GM12872 (cell line): ENCODE measurements around the gene CTNNA1.

Source experiments
- TF ChIP-seq, protein P1 (sequence below): IDR thresholded peaks from 3 replicates; pipeline ENCODE4 v1.5.1; 2011; ENCODE audit warnings: low read depth, mild to moderate bottlenecking, low read length, moderate library complexity; ENCODE audit not compliant: insufficient read depth

CTNNA1 gene

DNA sequence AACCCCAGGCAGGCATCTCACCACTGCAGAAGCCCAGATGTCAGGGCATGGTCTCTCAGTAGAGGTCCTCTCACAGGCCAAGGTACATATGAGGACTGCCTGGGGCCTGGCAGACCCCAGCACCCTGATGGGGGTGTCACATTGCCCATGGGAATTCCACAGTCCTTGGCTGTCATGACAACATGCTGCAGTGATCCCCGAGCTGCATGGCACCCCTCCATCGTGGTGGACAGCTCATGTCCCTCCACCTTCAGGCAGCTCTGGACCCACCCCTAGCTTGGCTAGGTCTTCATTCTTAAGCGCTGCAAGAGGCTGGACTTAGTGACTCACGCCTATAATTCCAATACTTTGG, 196.0 kb downstream of the CTNNA1 start:
- TF ChIP-seq, protein P1, sequence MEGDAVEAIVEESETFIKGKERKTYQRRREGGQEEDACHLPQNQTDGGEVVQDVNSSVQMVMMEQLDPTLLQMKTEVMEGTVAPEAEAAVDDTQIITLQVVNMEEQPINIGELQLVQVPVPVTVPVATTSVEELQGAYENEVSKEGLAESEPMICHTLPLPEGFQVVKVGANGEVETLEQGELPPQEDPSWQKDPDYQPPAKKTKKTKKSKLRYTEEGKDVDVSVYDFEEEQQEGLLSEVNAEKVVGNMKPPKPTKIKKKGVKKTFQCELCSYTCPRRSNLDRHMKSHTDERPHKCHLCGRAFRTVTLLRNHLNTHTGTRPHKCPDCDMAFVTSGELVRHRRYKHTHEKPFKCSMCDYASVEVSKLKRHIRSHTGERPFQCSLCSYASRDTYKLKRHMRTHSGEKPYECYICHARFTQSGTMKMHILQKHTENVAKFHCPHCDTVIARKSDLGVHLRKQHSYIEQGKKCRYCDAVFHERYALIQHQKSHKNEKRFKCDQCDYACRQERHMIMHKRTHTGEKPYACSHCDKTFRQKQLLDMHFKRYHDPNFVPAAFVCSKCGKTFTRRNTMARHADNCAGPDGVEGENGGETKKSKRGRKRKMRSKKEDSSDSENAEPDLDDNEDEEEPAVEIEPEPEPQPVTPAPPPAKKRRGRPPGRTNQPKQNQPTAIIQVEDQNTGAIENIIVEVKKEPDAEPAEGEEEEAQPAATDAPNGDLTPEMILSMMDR = no peak

DNA sequence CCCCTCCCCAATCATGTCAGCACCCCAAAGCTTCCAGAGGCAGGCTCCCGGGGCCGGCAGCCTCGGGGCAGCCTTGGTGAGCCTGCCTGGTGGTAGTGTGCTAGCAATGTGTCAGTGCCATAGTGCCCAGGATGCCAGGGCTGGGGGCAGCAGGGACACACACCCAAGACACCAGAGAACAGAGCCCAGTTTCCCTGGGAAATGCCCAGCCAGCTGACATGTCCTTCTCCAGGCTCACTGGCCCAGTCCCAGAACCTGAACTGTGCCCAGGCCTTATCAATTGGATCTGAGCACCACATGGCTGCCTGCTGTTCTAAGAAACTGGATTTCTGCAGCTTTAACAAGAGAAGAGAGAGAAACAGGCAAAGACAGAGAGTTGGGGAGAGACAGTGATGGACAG, 196.8 kb downstream of the CTNNA1 start:
- TF ChIP-seq, protein P1 = no peak

DNA sequence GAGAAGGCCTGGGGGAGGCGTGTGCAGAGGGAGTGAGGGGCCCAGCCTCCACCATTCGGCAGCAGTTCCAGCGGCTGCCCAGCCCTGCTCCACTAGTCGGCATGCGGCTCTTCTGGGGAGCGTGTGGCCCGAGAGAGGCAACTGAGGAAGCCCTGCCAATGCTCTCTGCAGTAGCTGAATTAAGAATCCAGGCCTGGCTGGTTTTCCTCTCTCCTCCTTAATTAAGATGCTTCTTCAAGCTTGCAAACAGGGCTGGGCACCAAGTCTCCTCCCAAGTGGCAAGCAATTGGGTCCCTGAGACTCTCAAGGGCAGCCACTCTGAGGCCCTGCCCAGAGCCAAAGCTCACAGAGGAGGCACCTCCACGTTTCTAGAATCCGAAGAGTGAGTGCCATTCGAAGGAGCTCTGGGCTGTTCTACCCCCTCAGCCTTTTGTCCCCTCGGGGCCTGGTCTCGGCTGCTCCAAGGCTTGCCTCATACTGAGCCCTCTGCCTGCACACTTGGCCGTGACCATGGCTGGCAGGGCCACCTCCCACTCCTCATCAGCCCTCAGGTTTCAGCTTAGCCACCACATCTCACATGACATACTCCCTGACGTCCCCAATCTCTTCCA, 197.3 kb downstream of the CTNNA1 start:
- TF ChIP-seq, protein P1 = no peak

DNA sequence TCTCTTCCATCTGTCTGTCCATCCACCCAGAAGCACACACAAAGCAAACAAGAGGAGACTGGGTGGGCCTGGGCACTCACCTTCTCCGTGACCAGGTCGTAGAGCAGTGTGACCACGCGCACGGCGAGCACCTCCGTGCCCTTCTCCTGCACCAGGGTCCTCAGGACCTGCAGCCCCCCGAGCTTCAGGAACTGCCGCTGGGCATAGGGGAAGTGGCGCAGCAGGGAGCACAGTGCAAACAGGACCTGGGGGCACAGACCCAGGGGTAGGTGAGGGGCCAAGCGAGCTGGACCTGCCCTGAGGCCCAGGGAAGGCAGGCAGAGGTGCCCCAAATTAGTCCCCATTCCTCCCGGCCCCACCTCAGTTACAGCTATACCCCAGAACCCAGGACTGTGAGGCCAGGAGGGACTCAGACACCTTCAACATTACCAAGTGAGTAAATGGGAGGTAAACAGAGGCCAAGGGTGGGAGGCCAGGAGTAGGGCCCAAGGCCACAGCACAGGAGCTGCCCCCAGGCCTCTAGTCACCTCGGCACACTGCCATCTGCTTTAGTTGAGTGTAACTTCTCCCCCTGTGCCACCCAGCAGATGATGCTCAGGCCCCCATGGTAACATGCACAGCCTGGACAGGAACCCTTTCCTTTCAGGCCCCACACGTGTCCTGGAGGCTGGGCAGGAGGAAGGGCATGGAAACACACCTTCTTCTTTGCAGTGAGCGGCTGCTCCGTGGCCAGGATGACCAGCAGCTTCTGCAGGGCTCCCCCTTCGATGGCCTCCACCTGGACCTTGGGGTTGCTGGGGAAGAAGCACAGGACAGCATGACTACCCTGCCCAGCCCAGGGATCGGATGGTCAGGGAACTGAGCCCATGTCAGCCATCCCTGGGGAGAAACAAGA, 198.1 kb downstream of the CTNNA1 start:
- TF ChIP-seq, protein P1 = no peak

DNA sequence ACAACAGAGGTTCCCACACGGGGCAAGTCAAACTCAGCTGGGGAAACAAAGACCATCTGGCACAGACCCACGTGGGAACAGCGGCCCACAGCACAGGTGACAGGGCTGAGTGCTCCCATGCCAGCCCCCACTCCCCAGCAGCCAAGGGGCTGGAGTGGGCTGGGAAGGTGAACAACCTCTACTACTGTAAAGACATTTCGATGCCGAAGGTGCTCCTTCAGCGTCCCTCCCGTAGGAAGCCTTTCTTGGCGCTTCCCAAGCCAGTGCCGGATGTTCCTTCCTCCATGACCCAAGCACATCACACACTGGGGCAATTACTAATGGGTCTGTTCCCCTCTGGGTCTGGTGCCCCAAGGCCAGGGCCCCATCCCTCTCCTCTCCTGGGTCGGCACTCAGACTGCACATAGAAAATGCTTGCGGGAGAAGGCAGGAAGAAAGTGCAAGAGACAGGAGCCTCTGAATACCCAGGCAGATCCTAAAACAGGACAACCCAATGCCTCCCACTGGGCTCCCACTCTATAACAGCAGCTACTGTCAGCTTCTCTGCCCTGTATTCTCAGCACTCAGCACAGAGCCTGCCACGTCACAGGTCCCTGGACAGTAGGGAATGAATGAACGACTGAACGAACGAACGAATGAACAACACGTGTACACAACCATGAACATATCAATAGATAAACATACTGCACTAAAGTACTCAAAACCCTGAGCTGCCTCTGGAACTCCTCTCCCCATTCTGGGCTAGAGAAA, 198.9 kb downstream of the CTNNA1 start:
- TF ChIP-seq, protein P1 = no peak

DNA sequence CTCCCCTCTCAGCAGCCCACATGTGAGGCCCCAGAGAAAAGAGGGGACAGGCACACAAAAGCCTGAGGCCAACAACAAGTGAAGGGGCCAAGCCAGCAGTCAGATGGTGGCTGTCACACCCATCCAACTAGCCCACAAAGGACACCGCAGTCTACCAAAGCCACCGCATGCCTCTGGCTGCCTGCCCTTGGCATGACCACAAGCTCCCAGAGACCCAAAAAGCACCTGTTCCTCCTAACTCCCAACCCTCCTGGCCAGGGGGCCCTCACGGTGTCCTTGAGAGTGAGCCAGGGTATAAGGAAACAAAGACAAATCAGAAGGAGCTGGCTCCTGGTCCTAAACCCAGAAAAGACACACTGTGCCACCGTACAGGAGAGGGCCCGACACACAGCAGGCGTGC, 199.7 kb downstream of the CTNNA1 start:
- TF ChIP-seq, protein P1 = no peak
